GM12865 (cell line): Measurements from ENCODE around the gene NEDD8.

Source experiments
- DNase-seq: peaks from one replicate; pipeline ENCODE4 v3.0.0; 2010; ENCODE audit warnings: low read depth
- H3K4me3 ChIP-seq: 2 replicates; pipeline ENCODE4 v1.5.1; 2011; ENCODE audit warnings: mild to moderate bottlenecking, low read depth, low read length, control low read depth
- TF ChIP-seq, protein P1 (sequence below): IDR thresholded peaks from 2 replicates; pipeline ENCODE4 v1.5.1; 2011; ENCODE audit warnings: low read length, control low read depth, low read depth, inconsistent platforms; ENCODE audit not compliant: insufficient read depth; ENCODE audit errors: missing control alignments

The NEDD8 gene

DNA sequence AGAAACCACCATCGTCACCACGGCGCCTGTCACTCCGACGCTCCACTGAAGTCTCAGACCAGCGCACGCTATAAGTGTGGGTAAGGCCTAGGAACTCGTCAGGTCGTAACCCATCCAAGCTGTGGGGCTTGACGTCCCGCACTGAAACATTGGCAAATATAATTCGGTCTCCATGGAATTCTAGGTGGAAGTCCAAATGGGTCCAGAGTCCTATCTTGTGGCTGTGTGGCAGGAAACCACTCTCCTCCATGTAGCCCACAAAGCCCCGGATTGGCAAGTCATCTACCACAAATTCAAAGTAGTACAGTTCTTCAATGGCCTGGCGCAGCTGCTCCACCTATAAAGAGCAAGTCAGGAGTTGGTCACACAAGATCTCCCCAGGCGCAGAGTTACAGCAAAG is 39.2 kb downstream of the NEDD8 start:
- no peak for DNase-seq
- TF ChIP-seq, protein P1, sequence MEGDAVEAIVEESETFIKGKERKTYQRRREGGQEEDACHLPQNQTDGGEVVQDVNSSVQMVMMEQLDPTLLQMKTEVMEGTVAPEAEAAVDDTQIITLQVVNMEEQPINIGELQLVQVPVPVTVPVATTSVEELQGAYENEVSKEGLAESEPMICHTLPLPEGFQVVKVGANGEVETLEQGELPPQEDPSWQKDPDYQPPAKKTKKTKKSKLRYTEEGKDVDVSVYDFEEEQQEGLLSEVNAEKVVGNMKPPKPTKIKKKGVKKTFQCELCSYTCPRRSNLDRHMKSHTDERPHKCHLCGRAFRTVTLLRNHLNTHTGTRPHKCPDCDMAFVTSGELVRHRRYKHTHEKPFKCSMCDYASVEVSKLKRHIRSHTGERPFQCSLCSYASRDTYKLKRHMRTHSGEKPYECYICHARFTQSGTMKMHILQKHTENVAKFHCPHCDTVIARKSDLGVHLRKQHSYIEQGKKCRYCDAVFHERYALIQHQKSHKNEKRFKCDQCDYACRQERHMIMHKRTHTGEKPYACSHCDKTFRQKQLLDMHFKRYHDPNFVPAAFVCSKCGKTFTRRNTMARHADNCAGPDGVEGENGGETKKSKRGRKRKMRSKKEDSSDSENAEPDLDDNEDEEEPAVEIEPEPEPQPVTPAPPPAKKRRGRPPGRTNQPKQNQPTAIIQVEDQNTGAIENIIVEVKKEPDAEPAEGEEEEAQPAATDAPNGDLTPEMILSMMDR, result no peak
- H3K4me3 ChIP-seq, result no peak overlapping the region

DNA sequence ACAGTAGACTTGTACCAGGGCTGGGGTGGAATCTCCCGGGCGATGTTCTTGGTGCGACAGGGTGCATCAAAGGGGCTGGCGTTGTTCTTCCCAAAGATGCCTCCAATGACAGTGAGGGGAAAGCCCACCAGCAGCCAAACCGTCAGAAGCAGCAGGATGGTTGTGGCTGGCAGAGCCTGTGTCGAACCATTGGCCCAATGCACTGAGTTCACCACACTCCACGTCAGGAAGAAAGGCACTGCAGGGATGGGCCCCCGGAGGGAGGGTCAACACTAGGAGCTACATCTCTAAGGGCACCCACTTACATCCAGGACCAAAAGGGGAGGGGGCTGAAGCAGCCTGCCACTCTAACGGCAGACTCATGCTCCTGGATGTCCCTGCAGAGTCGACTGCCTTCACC is 41.8 kb downstream of the NEDD8 start:
- no peak for DNase-seq
- TF ChIP-seq, protein P1, result no peak
- no peak overlapping the region for H3K4me3 ChIP-seq

DNA sequence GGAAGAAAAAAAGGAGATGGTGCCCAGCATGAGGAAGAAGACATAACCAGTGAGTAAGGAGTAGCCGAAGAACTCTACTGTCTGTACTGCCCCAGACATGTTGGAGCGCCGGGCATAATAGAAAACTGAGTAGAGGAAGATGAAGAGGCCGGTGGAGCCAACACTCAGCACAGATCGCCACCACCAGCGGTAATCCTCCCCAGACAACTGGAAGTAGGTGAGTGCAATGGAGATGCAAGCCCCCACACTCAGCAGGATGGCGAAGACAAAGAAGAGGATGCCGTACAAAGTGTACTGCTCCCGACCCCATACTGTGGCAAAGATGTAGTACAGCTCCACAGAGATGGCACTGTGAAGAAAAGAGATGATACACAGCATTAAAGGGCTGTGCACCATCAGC is 42.7 kb downstream of the NEDD8 start:
- H3K4me3 ChIP-seq, result no peak overlapping the region
- TF ChIP-seq, protein P1, result no peak
- no peak for DNase-seq

DNA sequence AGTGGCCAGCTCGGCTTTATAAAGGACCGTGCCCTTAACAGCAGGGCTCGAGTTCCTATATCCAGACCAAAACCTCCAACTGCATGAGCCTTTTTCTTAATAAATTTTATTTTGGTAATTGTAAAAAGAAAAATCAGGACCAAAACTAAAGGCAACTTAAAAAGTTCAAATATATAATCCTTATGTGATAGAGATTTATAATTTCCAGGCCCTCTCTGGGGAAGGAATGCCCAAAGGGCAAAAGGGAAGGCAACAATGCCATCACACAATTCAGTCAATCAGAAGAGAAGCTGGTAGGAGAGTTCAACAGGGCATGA is 43.1 kb downstream of the NEDD8 start:
- DNase-seq, result no peak
- TF ChIP-seq, protein P1, result no peak
- H3K4me3 ChIP-seq, result peak overlapping the region; percentile 64

DNA sequence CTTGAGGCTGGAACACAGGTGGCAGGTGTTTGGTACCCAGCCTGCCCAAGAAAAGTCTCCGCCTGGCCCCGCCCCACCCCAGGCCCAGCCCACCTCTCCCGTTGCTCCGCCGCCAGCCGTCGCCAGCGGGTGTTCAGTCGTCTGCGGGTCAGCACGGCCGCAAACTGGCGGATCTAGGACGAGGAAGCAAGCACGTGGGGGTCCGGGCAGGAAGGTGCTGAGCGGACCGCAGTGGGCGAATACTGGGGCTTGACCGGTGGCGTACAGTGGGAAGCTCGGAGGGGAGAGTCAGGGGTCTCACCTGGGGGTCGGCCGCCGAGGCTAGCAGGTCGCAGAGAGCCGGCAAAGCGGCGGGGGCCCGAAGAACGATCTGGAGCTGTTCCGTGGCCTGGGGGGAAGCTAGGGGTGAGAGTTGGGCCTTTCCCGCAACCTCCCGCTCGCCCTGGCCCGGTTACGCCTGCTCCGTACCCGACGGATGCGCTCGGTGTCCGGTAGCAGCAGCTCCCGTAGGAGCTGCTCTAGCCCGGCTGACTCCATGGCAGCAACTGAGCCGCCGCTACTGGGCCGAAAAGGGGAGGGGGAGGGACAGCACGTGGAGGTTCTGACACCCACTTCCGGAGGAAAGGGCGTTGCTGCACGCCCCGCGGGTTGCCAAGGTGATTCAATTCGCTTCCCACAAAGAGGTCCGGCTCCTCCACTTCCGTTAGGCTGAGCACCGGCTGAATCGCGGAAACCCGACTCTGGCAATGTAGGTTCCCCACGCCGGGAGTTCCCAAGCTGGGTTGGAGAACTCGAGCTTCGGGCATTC is 43.7 kb downstream of the NEDD8 start, which contains the start of gene IPO4:
Gene IPO4, minus strand, starts transcription at position 566 of the 808 bp plus-strand sequence. Its CDS starts 29 bp downstream, at position 537.
- peak; percentile 99 for DNase-seq
- peak within 1 kb of the TSS; percentile 64 for H3K4me3 ChIP-seq
- TF ChIP-seq, protein P1, result no peak

DNA sequence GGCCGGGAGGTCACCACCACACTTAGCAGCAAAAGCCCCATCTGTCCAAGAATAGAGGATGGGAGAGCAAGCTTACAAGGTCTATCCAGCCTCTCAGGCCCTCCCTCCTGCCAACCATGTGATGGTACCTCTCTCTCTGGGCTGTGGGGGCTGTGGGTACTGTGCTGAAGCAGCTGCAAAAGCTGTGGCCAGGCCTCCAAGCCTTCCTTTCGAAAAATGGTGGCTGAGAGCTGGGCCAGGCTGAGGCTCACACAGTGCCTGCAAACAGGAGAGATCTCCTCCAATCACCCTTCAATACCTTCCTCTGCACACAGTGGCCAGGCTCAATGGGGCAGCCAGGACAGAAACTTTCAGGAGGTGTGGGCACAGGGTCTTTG is 44.6 kb downstream of the NEDD8 start:
- TF ChIP-seq, protein P1, result no peak
- no peak for DNase-seq
- H3K4me3 ChIP-seq, result peak overlapping the region; percentile 64
